ENCODE measurements around the gene GNB1L. TPM values are rescaled to one million over a fixed set of nuclear protein-coding genes. Genes with fewer than 3 reads are reported as not detected.
A peak's percentile ranks its signal among the peaks of the same experiment; 100 is the strongest.

GNB1L gene
- total and polyA plus RNA-seq, 5 donors, result 2.1 to 4.9 (median 3.9) TPM

GRCh38 chr22:19855504-19856409 is 1.1 kb upstream of the GNB1L start:
- DNase-seq, result peak; percentile 76 to 85 (median 82)
- 5% methylated on average over 24 of the region's 24 CpGs for WGBS
- intact Hi-C loops (cut with DNase I), result no loop called here

GRCh38 chr22:19853879-19854777 is 546 bp downstream of the GNB1L start:
- Histone ChIP-seq H3K9me3 (ENCODE audit: control insufficient read depth, low read length) (no peaks in the 10 kb centered on the region), H3K4me1 (ENCODE audit: control insufficient read depth, insufficient read depth, low read length) (peaks cover 6% of the 10 kb centered on the region), H3K27ac (ENCODE audit: low read length) (peak overlapping the region; percentile 40), H3K4me3 (ENCODE audit: low read length) (peak overlapping the region; percentile 58), H3K27me3 (ENCODE audit: control insufficient read depth, insufficient read depth) (no peaks in the 10 kb centered on the region)
- intact Hi-C loops (cut with DNase I), result no loop called here
- peak; percentile 3 to 6 for ATAC-seq
- peak in 2 of 3 donors; percentile 42 to 56 for DNase-seq
- 2% methylated on average over 49 of the region's 49 CpGs for WGBS

More at GRCh38 chr22:19855504-19856409, 1.1 kb upstream of the GNB1L start:
- H3K27me3 ChIP-seq (ENCODE audit: control insufficient read depth, insufficient read depth), result no peaks in the 10 kb centered on the region
- peaks cover 6% of the 10 kb centered on the region for H3K4me1 ChIP-seq (ENCODE audit: control insufficient read depth, insufficient read depth, low read length)
- H3K9me3 ChIP-seq (ENCODE audit: control insufficient read depth, low read length), result no peaks in the 10 kb centered on the region
- peak overlapping the region; percentile 92 for H3K27ac ChIP-seq (ENCODE audit: low read length)
- ATAC-seq, result peak; percentile 10 to 61
- H3K4me3 ChIP-seq (ENCODE audit: low read length), result peak overlapping the region; percentile 49

- intact Hi-C loops (cut with DNase I), result no loop called here
These were observed 1.4 kb downstream of the GNB1L start for GRCh38 chr22:19853058-19853878.

GRCh38 chr22:19852177-19852781 is 2.4 kb downstream of the GNB1L start:
- peak in 2 of 3 donors; percentile 55 to 65 for DNase-seq
- intact Hi-C loops (cut with DNase I), result no loop called here
- no peaks in the 10 kb centered on the region for H3K9me3 ChIP-seq (ENCODE audit: control insufficient read depth, low read length)
- no peak for ATAC-seq
- H3K4me3 ChIP-seq (ENCODE audit: low read length), result no peak overlapping the region
- peaks cover 6% of the 10 kb centered on the region for H3K4me1 ChIP-seq (ENCODE audit: control insufficient read depth, insufficient read depth, low read length)
- 88% methylated on average over 12 of the region's 12 CpGs for WGBS
- no peak overlapping the region for H3K27ac ChIP-seq (ENCODE audit: low read length)
- H3K27me3 ChIP-seq (ENCODE audit: control insufficient read depth, insufficient read depth), result no peaks in the 10 kb centered on the region

More at GRCh38 chr22:19853058-19853878, 1.4 kb downstream of the GNB1L start:
- peak in 2 of 3 donors; percentile 25 to 35 for DNase-seq
- ATAC-seq, result no peak
- Histone ChIP-seq H3K27ac (ENCODE audit: low read length) (no peak overlapping the region), H3K9me3 (ENCODE audit: control insufficient read depth, low read length) (no peaks in the 10 kb centered on the region), H3K4me1 (ENCODE audit: control insufficient read depth, insufficient read depth, low read length) (peaks cover 6% of the 10 kb centered on the region), H3K4me3 (ENCODE audit: low read length) (peak overlapping the region; percentile 58), H3K27me3 (ENCODE audit: control insufficient read depth, insufficient read depth) (no peaks in the 10 kb centered on the region)
- 53% methylated on average over 11 of the region's 11 CpGs for WGBS

DNA sequence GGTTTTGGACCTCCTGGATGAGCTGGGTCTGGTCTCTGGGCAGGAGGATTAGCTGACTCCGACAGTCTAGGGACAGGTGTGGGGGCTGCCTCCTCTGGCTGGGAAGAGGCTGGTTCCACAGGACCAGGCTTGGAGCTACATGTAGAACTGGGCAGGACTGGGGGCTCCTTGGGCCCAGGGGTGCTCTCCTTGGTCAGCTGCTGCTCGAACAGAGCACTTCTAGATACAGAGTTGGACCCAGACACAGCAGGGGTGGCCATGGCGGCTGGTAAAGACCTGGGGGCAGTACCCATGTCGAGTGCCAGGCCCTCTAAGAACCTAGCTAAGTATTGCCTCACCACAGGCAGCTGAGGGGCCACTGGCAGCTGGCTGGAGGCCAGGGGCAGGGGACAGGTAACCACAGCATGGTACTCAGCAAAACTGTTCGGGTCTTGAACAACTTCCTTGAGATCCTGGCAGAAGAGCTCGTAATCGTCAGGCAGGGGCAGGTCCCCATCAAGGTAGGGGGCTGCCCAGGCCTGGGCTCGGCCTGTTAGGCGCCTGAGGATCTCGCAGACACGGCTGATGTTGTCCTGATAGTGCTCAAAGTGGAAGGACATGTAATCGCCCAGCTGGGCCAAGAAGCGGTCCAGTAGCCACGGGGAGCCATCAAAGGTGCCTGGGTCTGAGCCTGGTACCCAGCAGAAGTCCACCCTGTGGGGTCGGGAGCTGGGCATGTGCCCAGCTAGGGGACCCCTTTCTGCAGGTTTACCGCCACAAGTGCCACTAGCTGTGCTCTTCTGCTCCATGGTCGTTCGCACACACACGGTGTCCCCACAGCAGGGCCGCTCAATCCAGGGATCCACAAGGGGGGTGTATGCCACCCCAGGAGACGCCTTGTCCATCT is 3.1 kb downstream of the GNB1L start:
- DNase-seq, result peak in 2 of 3 donors; percentile 32 to 39
- no peaks in the 10 kb centered on the region for H3K27me3 ChIP-seq (ENCODE audit: control insufficient read depth, insufficient read depth)
- ATAC-seq, result no peak
- WGBS, result 91% methylated on average over 21 of the region's 21 CpGs
- H3K4me3 ChIP-seq (ENCODE audit: low read length), result no peak overlapping the region
- no peaks in the 10 kb centered on the region for H3K9me3 ChIP-seq (ENCODE audit: control insufficient read depth, low read length)
- peaks cover 6% of the 10 kb centered on the region for H3K4me1 ChIP-seq (ENCODE audit: control insufficient read depth, insufficient read depth, low read length)
- intact Hi-C loops (cut with DNase I), result no loop called here
- no peak overlapping the region for H3K27ac ChIP-seq (ENCODE audit: low read length)

- ATAC-seq, result no peak
- DNase-seq, result peak in 2 of 3 donors; percentile 23 to 45
- H3K27me3 ChIP-seq (ENCODE audit: control insufficient read depth, insufficient read depth), result no peaks in the 10 kb centered on the region
- intact Hi-C loops (cut with DNase I), result no loop called here
- no peak overlapping the region for H3K27ac ChIP-seq (ENCODE audit: low read length)
- H3K4me1 ChIP-seq (ENCODE audit: control insufficient read depth, insufficient read depth, low read length), result peaks cover 6% of the 10 kb centered on the region
- 83% methylated on average over 9 of the region's 9 CpGs for WGBS
- H3K4me3 ChIP-seq (ENCODE audit: low read length), result no peak overlapping the region
- no peaks in the 10 kb centered on the region for H3K9me3 ChIP-seq (ENCODE audit: control insufficient read depth, low read length)
These were observed 3.9 kb downstream of the GNB1L start for GRCh38 chr22:19850763-19851109.

DNA sequence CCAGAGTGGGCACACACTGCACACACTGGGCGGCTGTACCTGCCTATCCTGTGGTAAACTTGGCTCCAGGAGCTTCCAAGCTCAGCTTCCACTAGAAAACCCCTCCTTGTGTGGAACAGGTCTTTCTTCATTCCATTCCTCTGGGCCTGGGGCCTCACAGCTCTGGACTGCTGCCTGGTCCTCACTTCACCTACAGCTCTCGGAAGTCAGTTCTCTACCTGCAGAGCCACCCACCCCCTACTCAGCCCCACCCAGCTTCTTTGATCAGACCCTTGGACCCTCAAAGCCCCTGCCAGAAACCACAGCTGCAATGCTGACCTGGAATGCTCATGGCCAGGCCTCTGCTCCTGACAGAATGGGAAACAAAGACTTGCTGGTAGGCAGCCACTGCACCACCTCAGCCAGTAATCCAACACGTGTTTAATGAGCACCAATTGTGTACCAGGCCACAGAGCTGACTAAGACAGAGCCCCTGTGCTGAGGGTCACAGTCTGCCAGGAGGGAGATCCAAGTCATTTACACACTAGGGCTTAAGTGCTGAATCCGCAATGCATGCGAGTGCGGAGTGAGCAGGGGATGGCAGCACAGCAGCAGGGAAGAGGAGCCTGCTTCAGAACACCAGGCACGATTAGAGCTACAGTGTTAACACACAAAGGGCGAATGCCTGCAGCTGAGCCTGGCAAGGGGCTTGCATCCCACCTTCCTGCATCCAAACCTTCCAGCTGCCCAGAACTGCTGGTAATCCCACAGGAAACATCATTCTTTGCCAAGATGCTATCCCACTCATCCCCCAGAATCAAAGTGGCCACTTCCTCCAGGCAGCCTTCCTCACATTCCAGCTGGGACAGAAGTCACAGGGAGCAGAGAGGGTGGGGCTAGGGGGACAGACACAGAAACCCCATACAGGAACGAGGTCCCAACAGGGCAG is 4.6 kb downstream of the GNB1L start:
- intact Hi-C loops (cut with DNase I), result no loop called here

GRCh38 chr22:19848298-19849224 is 6.1 kb downstream of the GNB1L start:
- DNase-seq (peak in 1 of 3 donors; percentile 35), ATAC-seq (no peak)
- Histone ChIP-seq H3K4me1 (ENCODE audit: control insufficient read depth, insufficient read depth, low read length) (peaks cover 6% of the 10 kb centered on the region), H3K9me3 (ENCODE audit: control insufficient read depth, low read length) (no peaks in the 10 kb centered on the region), H3K4me3 (ENCODE audit: low read length) (no peak overlapping the region), H3K27ac (ENCODE audit: low read length) (no peak overlapping the region), H3K27me3 (ENCODE audit: control insufficient read depth, insufficient read depth) (no peaks in the 10 kb centered on the region)
- WGBS, result 85% methylated on average over 7 of the region's 7 CpGs
- intact Hi-C loops (cut with DNase I), result no loop called here

More for the DNA sequence above, 4.6 kb downstream of the GNB1L start:
- WGBS, result 87% methylated on average over 9 of the region's 9 CpGs
- H3K27ac ChIP-seq (ENCODE audit: low read length), result no peak overlapping the region
- ATAC-seq (no peak), DNase-seq (no peak)
- H3K4me3 ChIP-seq (ENCODE audit: low read length), result no peak overlapping the region
- no peaks in the 10 kb centered on the region for H3K27me3 ChIP-seq (ENCODE audit: control insufficient read depth, insufficient read depth)
- H3K9me3 ChIP-seq (ENCODE audit: control insufficient read depth, low read length), result no peaks in the 10 kb centered on the region
- peaks cover 3% of the 10 kb centered on the region for H3K4me1 ChIP-seq (ENCODE audit: control insufficient read depth, insufficient read depth, low read length)

Measured in right cardiac atrium (tissue), 5 donors.